HepG2 (cell line): Measurements from ENCODE around the gene SLC2A10. TPM values are rescaled to one million over a fixed set of nuclear protein-coding genes. Genes with fewer than 3 reads are reported as not detected.

Experiments used
- ARNTL ChIP-seq: sonication (generic); formaldehyde crosslinking; IDR thresholded peaks from 2 replicates; pipeline ENCODE4 v1.4.0; 2020; ENCODE audit warnings: mild to moderate bottlenecking, missing genetic modification reagents
- FOXA1 ChIP-seq, 2 experiments: fragments of 450-650 bp in 1 of 2; sonication (generic) in 1 of 2; formaldehyde crosslinking in 1 of 2; IDR thresholded peaks; 2 replicates each; pipeline versions ENCODE4 v1.4.0 to v1.6.1; 2016 to 2020; ENCODE audit warnings: missing genetic modification reagents in 1 of 2
- HNRNPUL1 ChIP-seq: fragments of 200-400 bp; formaldehyde crosslinking; IDR thresholded peaks from 2 replicates; pipeline ENCODE4 v1.6.1; 2017; ENCODE audit warnings: low read depth, mild to moderate bottlenecking, low read length, moderate library complexity
- JUNB ChIP-seq: sonication (generic); formaldehyde crosslinking; IDR thresholded peaks from 2 replicates; pipeline ENCODE4 v1.8.0; 2022; ENCODE audit warnings: missing genetic modification reagents, mild to moderate bottlenecking, borderline replicate concordance
- MAFK ChIP-seq, 2 experiments: IDR thresholded peaks in 1 of 2; conservative IDR thresholded peaks in 1 of 2; 2 replicates each; pipeline ENCODE4 v1.6.1; 2011; ENCODE audit warnings: improper control_type of control experiment in 2 of 2, low read length in 2 of 2
- NR2F6 ChIP-seq, 2 experiments: IDR thresholded peaks; 2 replicates each; pipeline ENCODE4 v1.6.1; 2016; ENCODE audit warnings: antibody characterized with exemption in 1 of 2, mild to moderate bottlenecking in 1 of 2
- ZNF12 ChIP-seq: sonication (generic); formaldehyde crosslinking; IDR thresholded peaks from 2 replicates; pipeline ENCODE4 v1.5.0; 2020; ENCODE audit warnings: missing genetic modification reagents
- ZNF274 ChIP-seq: sonication (generic); formaldehyde crosslinking; IDR thresholded peaks from 2 replicates; pipeline ENCODE4 v1.5.1; 2020; ENCODE audit warnings: mild to moderate bottlenecking, missing genetic modification reagents
- ZNF282 ChIP-seq: fragments of 450-650 bp; IDR thresholded peaks from 2 replicates; pipeline ENCODE4 v1.6.1; 2018; ENCODE audit not compliant: partially characterized antibody
- ZNF367 ChIP-seq: sonication (generic); formaldehyde crosslinking; IDR thresholded peaks from 2 replicates; pipeline ENCODE4 v1.4.0; 2020; ENCODE audit warnings: missing genetic modification reagents, borderline replicate concordance
- ZNF451 ChIP-seq: sonication (generic); formaldehyde crosslinking; IDR thresholded peaks from 2 replicates; pipeline ENCODE4 v1.5.0; 2020; ENCODE audit warnings: mild to moderate bottlenecking, missing genetic modification reagents
- ZNF564 ChIP-seq: sonication (generic); formaldehyde crosslinking; IDR thresholded peaks from 2 replicates; pipeline ENCODE4 v1.8.1; 2023; ENCODE audit warnings: mild to moderate bottlenecking, missing genetic modification reagents
- ZNF644 ChIP-seq: IDR thresholded peaks from 2 replicates; pipeline ENCODE4 v1.6.1; 2016; ENCODE audit warnings: low read depth
- ZNF672 ChIP-seq: sonication (generic); formaldehyde crosslinking; IDR thresholded peaks from 2 replicates; pipeline ENCODE4 v1.8.1; 2022; ENCODE audit warnings: missing genetic modification reagents
- ZZZ3 ChIP-seq: sonication (generic); formaldehyde crosslinking; IDR thresholded peaks from 2 replicates; pipeline ENCODE4 v1.4.0; 2020; ENCODE audit warnings: missing genetic modification reagents, mild to moderate bottlenecking, borderline replicate concordance
- polyA plus RNA-seq, 8 experiments: library from polyadenylated mRNA; depleted of rRNA in 3 of 8; stranded (reverse) in 7 of 8; unstranded in 1 of 8; fragments of >200 nt; fragmentation: Illumina TruSeq in 4 of 8; extraction: Trizol in 4 of 8; gene quantifications; 2 replicates each; pipeline versions ENCODE4 v1.2.1 to v1.2.3, GENCODE V29; 2011 to 2016; ENCODE audit warnings: low read depth in 4 of 8, missing spikeins in 1 of 8, mixed read lengths in 1 of 8; ENCODE audit not compliant: insufficient read depth in 1 of 8
- total RNA-seq, 5 experiments: library from RNA; depleted of rRNA; stranded (reverse); fragments of >200 nt; fragmentation: Illumina TruSeq; extraction: Trizol; gene quantifications; 2 replicates each; pipeline ENCODE4 v1.2.3, GENCODE V29; 2016; ENCODE audit warnings: low read depth in 1 of 5
- TF ChIP-seq, protein P1 (sequence below): sonication (generic); formaldehyde crosslinking; IDR thresholded peaks from 2 replicates; pipeline ENCODE4 v1.8.0; 2023; ENCODE audit warnings: mild to moderate bottlenecking, missing genetic modification reagents
- TF ChIP-seq, protein P2 (sequence below): sonication (generic); formaldehyde crosslinking; IDR thresholded peaks from 2 replicates; pipeline ENCODE4 v1.5.0; 2020; ENCODE audit warnings: missing genetic modification reagents, mild to moderate bottlenecking, borderline replicate concordance
- TF ChIP-seq, protein P3 (sequence below): sonication (generic); formaldehyde crosslinking; IDR thresholded peaks from 2 replicates; pipeline ENCODE4 v1.9.0; 2021; ENCODE audit warnings: mild to moderate bottlenecking, missing genetic modification reagents

The SLC2A10 gene
- total and polyA plus RNA-seq, 2 of the 13 experiments (the other 11 are each of a cell fraction or from before 2014, with no cell fraction given): 16.0 to 18.4 TPM

DNA sequence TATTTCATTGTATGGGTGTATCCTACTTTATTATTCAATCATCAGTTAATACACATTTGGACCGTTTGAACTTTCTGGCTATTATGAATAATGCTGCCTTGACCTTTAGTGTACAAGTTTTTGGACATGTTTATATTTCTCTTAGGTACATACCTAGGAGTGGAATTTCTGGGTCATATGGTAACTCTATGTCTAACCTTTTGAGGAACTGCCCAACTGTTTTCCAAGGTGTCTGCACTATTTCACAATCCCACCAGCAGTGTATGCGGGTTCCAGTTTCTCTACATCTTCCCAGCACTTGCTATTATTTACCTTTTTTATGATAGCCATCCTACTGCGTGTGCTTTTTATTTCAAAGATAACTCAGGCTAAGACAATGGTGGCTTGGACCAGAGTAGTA is 43.8 kb upstream of the SLC2A10 start (continued):
- TF ChIP-seq, protein P1, sequence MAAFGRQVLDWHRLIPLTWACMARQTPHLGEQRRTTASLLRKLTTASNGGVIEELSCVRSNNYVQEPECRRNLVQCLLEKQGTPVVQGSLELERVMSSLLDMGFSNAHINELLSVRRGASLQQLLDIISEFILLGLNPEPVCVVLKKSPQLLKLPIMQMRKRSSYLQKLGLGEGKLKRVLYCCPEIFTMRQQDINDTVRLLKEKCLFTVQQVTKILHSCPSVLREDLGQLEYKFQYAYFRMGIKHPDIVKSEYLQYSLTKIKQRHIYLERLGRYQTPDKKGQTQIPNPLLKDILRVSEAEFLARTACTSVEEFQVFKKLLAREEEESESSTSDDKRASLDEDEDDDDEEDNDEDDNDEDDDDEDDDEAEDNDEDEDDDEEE (CRISPR knock-in tag): no peak
- TF ChIP-seq ZNF367 (no peak), ZNF451 (CRISPR knock-in tag) (no peak), ZNF564 (CRISPR knock-in tag) (no peak), ZNF274 (CRISPR knock-in tag) (no peak), HNRNPUL1 (no peak), FOXA1 (IDR thresholded peaks at IDR 0.05) (no peak), FOXA1 (CRISPR knock-in tag; IDR thresholded peaks at IDR 0.05) (peak; percentile 39; the same call in 1 of the 2 replicates), ZNF672 (CRISPR knock-in tag) (no peak), ZNF282 (no peak), ZNF644 (no peak), ZZZ3 (CRISPR knock-in tag) (no peak), ZNF12 (no peak), ARNTL (CRISPR knock-in tag) (no peak), MAFK (conservative IDR thresholded peaks at IDR 0.05 in 1 of 2, IDR thresholded peaks at IDR 0.05 in 1 of 2; ENCODE audit: low read length in 2 of 2) (no peak), JUNB (CRISPR knock-in tag) (no peak), NR2F6 (IDR thresholded peaks at IDR 0.05) (peak; percentile 66), NR2F6 (CRISPR knock-in tag; IDR thresholded peaks at IDR 0.05) (peak; percentile 72; the same call in 1 of the 2 replicates)
- TF ChIP-seq, protein P2, sequence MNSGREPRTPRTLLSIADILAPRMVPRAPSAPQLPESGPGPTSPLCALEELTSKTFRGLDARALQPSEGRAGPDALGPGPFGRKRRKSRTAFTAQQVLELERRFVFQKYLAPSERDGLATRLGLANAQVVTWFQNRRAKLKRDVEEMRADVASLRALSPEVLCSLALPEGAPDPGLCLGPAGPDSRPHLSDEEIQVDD (CRISPR knock-in tag): no peak
- TF ChIP-seq, protein P3, sequence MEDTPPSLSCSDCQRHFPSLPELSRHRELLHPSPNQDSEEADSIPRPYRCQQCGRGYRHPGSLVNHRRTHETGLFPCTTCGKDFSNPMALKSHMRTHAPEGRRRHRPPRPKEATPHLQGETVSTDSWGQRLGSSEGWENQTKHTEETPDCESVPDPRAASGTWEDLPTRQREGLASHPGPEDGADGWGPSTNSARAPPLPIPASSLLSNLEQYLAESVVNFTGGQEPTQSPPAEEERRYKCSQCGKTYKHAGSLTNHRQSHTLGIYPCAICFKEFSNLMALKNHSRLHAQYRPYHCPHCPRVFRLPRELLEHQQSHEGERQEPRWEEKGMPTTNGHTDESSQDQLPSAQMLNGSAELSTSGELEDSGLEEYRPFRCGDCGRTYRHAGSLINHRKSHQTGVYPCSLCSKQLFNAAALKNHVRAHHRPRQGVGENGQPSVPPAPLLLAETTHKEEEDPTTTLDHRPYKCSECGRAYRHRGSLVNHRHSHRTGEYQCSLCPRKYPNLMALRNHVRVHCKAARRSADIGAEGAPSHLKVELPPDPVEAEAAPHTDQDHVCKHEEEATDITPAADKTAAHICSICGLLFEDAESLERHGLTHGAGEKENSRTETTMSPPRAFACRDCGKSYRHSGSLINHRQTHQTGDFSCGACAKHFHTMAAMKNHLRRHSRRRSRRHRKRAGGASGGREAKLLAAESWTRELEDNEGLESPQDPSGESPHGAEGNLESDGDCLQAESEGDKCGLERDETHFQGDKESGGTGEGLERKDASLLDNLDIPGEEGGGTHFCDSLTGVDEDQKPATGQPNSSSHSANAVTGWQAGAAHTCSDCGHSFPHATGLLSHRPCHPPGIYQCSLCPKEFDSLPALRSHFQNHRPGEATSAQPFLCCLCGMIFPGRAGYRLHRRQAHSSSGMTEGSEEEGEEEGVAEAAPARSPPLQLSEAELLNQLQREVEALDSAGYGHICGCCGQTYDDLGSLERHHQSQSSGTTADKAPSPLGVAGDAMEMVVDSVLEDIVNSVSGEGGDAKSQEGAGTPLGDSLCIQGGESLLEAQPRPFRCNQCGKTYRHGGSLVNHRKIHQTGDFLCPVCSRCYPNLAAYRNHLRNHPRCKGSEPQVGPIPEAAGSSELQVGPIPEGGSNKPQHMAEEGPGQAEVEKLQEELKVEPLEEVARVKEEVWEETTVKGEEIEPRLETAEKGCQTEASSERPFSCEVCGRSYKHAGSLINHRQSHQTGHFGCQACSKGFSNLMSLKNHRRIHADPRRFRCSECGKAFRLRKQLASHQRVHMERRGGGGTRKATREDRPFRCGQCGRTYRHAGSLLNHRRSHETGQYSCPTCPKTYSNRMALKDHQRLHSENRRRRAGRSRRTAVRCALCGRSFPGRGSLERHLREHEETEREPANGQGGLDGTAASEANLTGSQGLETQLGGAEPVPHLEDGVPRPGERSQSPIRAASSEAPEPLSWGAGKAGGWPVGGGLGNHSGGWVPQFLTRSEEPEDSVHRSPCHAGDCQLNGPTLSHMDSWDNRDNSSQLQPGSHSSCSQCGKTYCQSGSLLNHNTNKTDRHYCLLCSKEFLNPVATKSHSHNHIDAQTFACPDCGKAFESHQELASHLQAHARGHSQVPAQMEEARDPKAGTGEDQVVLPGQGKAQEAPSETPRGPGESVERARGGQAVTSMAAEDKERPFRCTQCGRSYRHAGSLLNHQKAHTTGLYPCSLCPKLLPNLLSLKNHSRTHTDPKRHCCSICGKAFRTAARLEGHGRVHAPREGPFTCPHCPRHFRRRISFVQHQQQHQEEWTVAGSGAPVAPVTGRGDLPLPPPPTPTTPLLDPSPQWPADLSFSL: no peak
